HepG2 (cell line): ENCODE results near the gene COBL. TPM values are rescaled to one million over a fixed set of nuclear protein-coding genes. Genes with fewer than 3 reads are reported as not detected.

ENCODE experiments used
- ATF1 ChIP-seq: IDR thresholded peaks from 2 replicates; pipeline ENCODE4 v1.6.1; 2016; ENCODE audit warnings: mild to moderate bottlenecking, control low read depth
- GATAD2A ChIP-seq: IDR thresholded peaks from 2 replicates; pipeline ENCODE4 v1.6.1; 2016
- LCORL ChIP-seq, 2 experiments: fragments of 450-650 bp in 1 of 2; sonication (generic) in 1 of 2; formaldehyde crosslinking in 1 of 2; IDR thresholded peaks; 2 replicates each; pipeline versions ENCODE4 v1.5.0 to v1.6.1; 2017 to 2020; ENCODE audit warnings: antibody characterized with exemption in 1 of 2, missing genetic modification reagents in 1 of 2
- NR3C1 ChIP-seq: sonication (generic); formaldehyde crosslinking; IDR thresholded peaks from 2 replicates; pipeline ENCODE4 v1.4.0; 2020; ENCODE audit warnings: missing genetic modification reagents
- SIX1 ChIP-seq: sonication (generic); formaldehyde crosslinking; IDR thresholded peaks from 2 replicates; pipeline ENCODE4 v1.4.0; 2020; ENCODE audit warnings: missing genetic modification reagents, borderline replicate concordance
- ZNF775 ChIP-seq: sonication (generic); formaldehyde crosslinking; IDR thresholded peaks from 2 replicates; pipeline ENCODE4 v1.4.0; 2020; ENCODE audit warnings: missing genetic modification reagents, mild to moderate bottlenecking, moderate library complexity, borderline replicate concordance
- polyA plus RNA-seq, 8 experiments: library from polyadenylated mRNA; depleted of rRNA in 3 of 8; stranded (reverse) in 7 of 8; unstranded in 1 of 8; fragments of >200 nt; fragmentation: Illumina TruSeq in 4 of 8; extraction: Trizol in 4 of 8; gene quantifications; 2 replicates each; pipeline versions ENCODE4 v1.2.1 to v1.2.3, GENCODE V29; 2011 to 2016; ENCODE audit warnings: low read depth in 4 of 8, missing spikeins in 1 of 8, mixed read lengths in 1 of 8; ENCODE audit not compliant: insufficient read depth in 1 of 8
- total RNA-seq, 5 experiments: library from RNA; depleted of rRNA; stranded (reverse); fragments of >200 nt; fragmentation: Illumina TruSeq; extraction: Trizol; gene quantifications; 2 replicates each; pipeline ENCODE4 v1.2.3, GENCODE V29; 2016; ENCODE audit warnings: low read depth in 1 of 5
- TF ChIP-seq, protein P1 (sequence below): sonication (generic); formaldehyde crosslinking; IDR thresholded peaks from 2 replicates; pipeline ENCODE4 v1.8.1; 2022; ENCODE audit warnings: mild to moderate bottlenecking, missing genetic modification reagents
- TF ChIP-seq, protein P2 (sequence below): sonication (generic); formaldehyde crosslinking; IDR thresholded peaks from 2 replicates; pipeline ENCODE4 v1.5.0; 2020; ENCODE audit warnings: missing genetic modification reagents
- TF ChIP-seq, protein P3 (sequence below): sonication (generic); formaldehyde crosslinking; IDR thresholded peaks from 2 replicates; pipeline ENCODE4 v1.4.0; 2020; ENCODE audit warnings: mild to moderate bottlenecking, low read depth, missing genetic modification reagents
- TF ChIP-seq, protein P4 (sequence below), 2 experiments: sonication (generic) in 1 of 2; formaldehyde crosslinking in 1 of 2; IDR thresholded peaks; 2 replicates each; pipeline versions ENCODE4 v1.5.1 to v1.6.1; 2011 to 2020; ENCODE audit warnings: borderline replicate concordance in 1 of 2, low read depth in 1 of 2, low read length in 1 of 2, mild to moderate bottlenecking in 1 of 2, missing genetic modification reagents in 1 of 2, moderate library complexity in 1 of 2

COBL gene
- total and polyA plus RNA-seq, 2 of the 13 experiments (the other 11 are each of a cell fraction or from before 2014, with no cell fraction given): 3.8 to 4.9 TPM

DNA sequence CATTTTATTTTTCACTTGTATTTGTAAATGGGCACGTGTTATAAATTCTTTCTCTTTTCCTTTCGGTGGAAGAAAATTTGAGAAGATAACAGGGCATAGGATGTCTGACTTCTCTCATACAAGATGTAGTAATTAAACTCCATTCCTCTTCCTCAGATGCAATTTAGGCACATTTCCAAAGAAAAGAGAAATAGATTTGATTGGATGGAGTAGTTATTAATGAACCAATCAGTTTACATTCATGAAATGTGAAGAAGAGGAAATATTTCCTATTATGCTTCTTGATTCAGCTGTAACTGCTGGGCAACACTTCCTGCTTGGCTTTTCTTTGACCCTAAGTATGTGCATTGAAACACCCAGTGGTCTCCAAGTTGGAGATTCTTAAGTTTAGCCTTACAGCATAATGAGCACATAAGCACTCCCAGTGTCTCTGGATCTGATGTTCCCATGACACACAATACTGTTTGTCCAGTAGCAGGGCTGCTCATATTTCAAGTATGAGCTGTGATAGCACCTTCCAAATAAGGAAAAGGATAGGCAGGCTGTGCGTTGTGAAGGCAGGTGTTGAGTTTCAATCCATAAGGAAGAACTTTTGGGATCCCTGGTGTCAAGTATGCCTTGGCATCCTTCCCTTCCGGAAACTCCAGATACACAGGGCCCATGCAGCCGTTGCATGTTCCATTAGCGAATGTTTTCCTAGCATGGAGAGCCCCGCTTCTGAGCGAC, 33.4 kb upstream of the COBL start (continued):
- TF ChIP-seq, protein P1, sequence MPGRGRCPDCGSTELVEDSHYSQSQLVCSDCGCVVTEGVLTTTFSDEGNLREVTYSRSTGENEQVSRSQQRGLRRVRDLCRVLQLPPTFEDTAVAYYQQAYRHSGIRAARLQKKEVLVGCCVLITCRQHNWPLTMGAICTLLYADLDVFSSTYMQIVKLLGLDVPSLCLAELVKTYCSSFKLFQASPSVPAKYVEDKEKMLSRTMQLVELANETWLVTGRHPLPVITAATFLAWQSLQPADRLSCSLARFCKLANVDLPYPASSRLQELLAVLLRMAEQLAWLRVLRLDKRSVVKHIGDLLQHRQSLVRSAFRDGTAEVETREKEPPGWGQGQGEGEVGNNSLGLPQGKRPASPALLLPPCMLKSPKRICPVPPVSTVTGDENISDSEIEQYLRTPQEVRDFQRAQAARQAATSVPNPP: no peak
- TF ChIP-seq, protein P2, sequence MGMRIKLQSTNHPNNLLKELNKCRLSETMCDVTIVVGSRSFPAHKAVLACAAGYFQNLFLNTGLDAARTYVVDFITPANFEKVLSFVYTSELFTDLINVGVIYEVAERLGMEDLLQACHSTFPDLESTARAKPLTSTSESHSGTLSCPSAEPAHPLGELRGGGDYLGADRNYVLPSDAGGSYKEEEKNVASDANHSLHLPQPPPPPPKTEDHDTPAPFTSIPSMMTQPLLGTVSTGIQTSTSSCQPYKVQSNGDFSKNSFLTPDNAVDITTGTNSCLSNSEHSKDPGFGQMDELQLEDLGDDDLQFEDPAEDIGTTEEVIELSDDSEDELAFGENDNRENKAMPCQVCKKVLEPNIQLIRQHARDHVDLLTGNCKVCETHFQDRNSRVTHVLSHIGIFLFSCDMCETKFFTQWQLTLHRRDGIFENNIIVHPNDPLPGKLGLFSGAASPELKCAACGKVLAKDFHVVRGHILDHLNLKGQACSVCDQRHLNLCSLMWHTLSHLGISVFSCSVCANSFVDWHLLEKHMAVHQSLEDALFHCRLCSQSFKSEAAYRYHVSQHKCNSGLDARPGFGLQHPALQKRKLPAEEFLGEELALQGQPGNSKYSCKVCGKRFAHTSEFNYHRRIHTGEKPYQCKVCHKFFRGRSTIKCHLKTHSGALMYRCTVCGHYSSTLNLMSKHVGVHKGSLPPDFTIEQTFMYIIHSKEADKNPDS (CRISPR knock-in tag): no peak
- no peak for TF ChIP-seq ATF1
- no peak for TF ChIP-seq LCORL (IDR thresholded peaks at IDR 0.05)
- TF ChIP-seq LCORL (CRISPR knock-in tag; IDR thresholded peaks at IDR 0.05): 0 out of 2 replicates have a peak, but pooled peaks have one; percentile 41
- peak; percentile 27; the same call in 1 of the 2 replicates for TF ChIP-seq GATAD2A (CRISPR knock-in tag)
- TF ChIP-seq, protein P3, sequence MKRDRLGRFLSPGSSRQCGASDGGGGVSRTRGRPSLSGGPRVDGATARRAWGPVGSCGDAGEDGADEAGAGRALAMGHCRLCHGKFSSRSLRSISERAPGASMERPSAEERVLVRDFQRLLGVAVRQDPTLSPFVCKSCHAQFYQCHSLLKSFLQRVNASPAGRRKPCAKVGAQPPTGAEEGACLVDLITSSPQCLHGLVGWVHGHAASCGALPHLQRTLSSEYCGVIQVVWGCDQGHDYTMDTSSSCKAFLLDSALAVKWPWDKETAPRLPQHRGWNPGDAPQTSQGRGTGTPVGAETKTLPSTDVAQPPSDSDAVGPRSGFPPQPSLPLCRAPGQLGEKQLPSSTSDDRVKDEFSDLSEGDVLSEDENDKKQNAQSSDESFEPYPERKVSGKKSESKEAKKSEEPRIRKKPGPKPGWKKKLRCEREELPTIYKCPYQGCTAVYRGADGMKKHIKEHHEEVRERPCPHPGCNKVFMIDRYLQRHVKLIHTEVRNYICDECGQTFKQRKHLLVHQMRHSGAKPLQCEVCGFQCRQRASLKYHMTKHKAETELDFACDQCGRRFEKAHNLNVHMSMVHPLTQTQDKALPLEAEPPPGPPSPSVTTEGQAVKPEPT (CRISPR knock-in tag): no peak
- TF ChIP-seq NR3C1: no peak
- peak; percentile 37; the same call in 1 of the 2 replicates for TF ChIP-seq SIX1 (CRISPR knock-in tag)
- TF ChIP-seq, protein P4, sequence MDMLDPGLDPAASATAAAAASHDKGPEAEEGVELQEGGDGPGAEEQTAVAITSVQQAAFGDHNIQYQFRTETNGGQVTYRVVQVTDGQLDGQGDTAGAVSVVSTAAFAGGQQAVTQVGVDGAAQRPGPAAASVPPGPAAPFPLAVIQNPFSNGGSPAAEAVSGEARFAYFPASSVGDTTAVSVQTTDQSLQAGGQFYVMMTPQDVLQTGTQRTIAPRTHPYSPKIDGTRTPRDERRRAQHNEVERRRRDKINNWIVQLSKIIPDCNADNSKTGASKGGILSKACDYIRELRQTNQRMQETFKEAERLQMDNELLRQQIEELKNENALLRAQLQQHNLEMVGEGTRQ (IDR thresholded peaks at IDR 0.05; ENCODE audit: low read depth, low read length): no peak
- TF ChIP-seq, protein P4 (CRISPR knock-in tag; IDR thresholded peaks at IDR 0.05; ENCODE audit: borderline replicate concordance): peak; percentile 50; the same call in 1 of the 2 replicates
- TF ChIP-seq ZNF775 (CRISPR knock-in tag): no peak
